ENCODE measurements around the gene SLC16A2. TPM values are rescaled to one million over a fixed set of nuclear protein-coding genes. Genes with fewer than 3 reads are reported as not detected.

The SLC16A2 gene
- polyA plus RNA-seq, 3 donors = not detected

DNA sequence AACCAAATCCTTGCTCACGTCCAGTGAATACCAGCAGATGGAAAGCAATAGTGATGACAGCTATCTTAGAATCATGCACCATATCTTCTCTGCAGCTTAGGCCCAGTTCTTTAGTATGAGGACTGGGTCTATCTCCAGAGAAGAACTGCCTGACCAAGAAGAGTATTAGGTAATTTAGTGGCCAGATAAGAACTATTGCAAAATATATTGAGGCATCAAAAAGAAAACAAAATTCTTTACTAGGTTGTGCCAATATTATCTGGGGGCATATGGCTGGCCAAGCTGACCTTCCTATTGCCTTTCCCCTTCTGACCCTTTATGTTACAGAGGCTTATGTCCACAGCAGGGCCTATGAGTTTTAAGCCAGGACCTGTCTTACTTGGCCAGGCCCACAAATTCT is 101.9 kb downstream of the SLC16A2 start:
- Histone ChIP-seq H3K9me3 (replicated peaks in 1 of 2; ENCODE audit: control insufficient read depth in 1 of 2, insufficient read depth in 1 of 2, low read length in 2 of 2) (no peaks in the 10 kb centered on the region), H3K27ac (ENCODE audit: low read depth in 1 of 2, low read length in 2 of 2) (no peak overlapping the region), H3K27me3 (ENCODE audit: control insufficient read depth in 2 of 2, insufficient read depth in 2 of 2, low read length in 2 of 2) (no peaks in the 10 kb centered on the region), H3K4me2 (replicated peaks; ENCODE audit: extremely low read depth, low read length, poor library complexity, severe bottlenecking) (no peak overlapping the region), H3K4me3 (replicated peaks in 1 of 3; ENCODE audit: low read depth in 2 of 3, low read length in 3 of 3) (no peak overlapping the region), H4K20me1 (ENCODE audit: insufficient read depth, low read length) (no peaks in the 10 kb centered on the region), H3K36me3 (replicated peaks in 1 of 2; ENCODE audit: control insufficient read depth in 1 of 2, insufficient read depth in 2 of 2, low read length in 2 of 2) (no peaks in the 10 kb centered on the region), H2AFZ (ENCODE audit: insufficient read depth, low read depth, low read length, poor library complexity, severe bottlenecking) (no peak overlapping the region), H3K4me1 (ENCODE audit: control insufficient read depth in 1 of 2, insufficient read depth in 2 of 2, low read length in 2 of 2) (no peaks in the 10 kb centered on the region), H3K9ac (ENCODE audit: insufficient read depth, low read length, poor library complexity, severe bottlenecking) (no peak overlapping the region), H3K79me2 (ENCODE audit: insufficient read depth, low read length) (no peaks in the 10 kb centered on the region)
- Mint-ChIP-seq H3K4me1 (no peaks in the 10 kb centered on the region), H3K9me3 (peaks cover 0 to 4% (median 0%) of the 10 kb centered on the region in 7 donors), H3K27ac (no peak overlapping the region), H3K36me3 (no peaks in the 10 kb centered on the region), H3K27me3 (ENCODE audit: low read depth in 3 of 3) (peaks cover 2 to 4% (median 2%) of the 10 kb centered on the region in 3 donors), H3K4me3 (no peak overlapping the region)
- no CpG with 5 or more reads among the region's 1 CpG for WGBS (ENCODE audit: insufficient coverage)
- intact Hi-C loops (cut with micrococcal nuclease) = no loop called here
- TF ChIP-seq, protein P1, sequence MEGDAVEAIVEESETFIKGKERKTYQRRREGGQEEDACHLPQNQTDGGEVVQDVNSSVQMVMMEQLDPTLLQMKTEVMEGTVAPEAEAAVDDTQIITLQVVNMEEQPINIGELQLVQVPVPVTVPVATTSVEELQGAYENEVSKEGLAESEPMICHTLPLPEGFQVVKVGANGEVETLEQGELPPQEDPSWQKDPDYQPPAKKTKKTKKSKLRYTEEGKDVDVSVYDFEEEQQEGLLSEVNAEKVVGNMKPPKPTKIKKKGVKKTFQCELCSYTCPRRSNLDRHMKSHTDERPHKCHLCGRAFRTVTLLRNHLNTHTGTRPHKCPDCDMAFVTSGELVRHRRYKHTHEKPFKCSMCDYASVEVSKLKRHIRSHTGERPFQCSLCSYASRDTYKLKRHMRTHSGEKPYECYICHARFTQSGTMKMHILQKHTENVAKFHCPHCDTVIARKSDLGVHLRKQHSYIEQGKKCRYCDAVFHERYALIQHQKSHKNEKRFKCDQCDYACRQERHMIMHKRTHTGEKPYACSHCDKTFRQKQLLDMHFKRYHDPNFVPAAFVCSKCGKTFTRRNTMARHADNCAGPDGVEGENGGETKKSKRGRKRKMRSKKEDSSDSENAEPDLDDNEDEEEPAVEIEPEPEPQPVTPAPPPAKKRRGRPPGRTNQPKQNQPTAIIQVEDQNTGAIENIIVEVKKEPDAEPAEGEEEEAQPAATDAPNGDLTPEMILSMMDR (IDR thresholded peaks at IDR 0.05) = no peak
- DNase-seq = no peak

DNA sequence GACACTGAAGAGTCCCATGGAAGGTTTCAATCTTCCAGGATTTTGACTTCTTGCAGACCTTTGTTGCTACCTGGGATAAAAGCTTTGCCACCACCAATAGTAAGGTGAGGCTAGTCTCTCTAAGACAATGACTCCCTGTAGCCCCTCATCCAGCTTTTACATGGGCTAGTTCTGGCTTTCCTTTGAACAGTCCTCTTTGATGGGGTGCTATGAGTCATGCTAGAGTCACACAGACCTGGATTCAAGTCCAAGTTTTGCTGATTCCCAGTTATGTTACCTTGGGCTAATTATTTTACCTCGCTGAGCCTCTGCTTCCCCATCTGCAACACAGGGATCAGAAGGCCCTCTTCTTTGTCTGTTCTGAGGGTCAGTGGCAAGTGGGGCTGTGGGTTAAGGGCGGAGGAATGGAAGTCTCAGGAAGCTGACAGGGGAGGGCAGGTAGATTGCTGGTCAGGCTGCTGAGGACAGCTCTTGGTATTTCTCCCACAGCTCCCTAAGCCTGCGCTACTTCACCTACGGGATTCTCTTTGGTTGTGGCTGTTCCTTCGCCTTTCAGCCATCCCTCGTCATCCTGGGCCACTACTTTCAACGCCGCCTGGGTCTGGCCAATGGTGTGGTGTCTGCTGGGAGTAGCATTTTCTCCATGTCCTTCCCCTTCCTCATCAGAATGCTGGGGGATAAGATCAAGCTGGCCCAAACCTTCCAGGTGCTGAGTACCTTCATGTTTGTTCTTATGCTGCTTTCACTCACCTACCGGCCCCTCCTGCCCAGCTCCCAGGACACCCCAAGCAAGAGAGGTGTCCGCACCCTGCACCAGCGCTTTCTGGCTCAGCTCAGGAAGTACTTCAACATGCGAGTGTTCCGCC is 102.8 kb downstream of the SLC16A2 start:
- Histone ChIP-seq H3K27ac (ENCODE audit: low read depth in 1 of 2, low read length in 2 of 2) (no peak overlapping the region), H3K4me2 (replicated peaks; ENCODE audit: extremely low read depth, low read length, poor library complexity, severe bottlenecking) (no peak overlapping the region), H3K4me3 (replicated peaks in 1 of 3; ENCODE audit: low read depth in 2 of 3, low read length in 3 of 3) (no peak overlapping the region), H3K4me1 (ENCODE audit: control insufficient read depth in 1 of 2, insufficient read depth in 2 of 2, low read length in 2 of 2) (no peaks in the 10 kb centered on the region), H3K27me3 (ENCODE audit: control insufficient read depth in 2 of 2, insufficient read depth in 2 of 2, low read length in 2 of 2) (no peaks in the 10 kb centered on the region), H2AFZ (ENCODE audit: insufficient read depth, low read depth, low read length, poor library complexity, severe bottlenecking) (no peak overlapping the region), H3K36me3 (replicated peaks in 1 of 2; ENCODE audit: control insufficient read depth in 1 of 2, insufficient read depth in 2 of 2, low read length in 2 of 2) (no peaks in the 10 kb centered on the region), H3K79me2 (ENCODE audit: insufficient read depth, low read length) (no peaks in the 10 kb centered on the region), H4K20me1 (ENCODE audit: insufficient read depth, low read length) (no peaks in the 10 kb centered on the region), H3K9me3 (replicated peaks in 1 of 2; ENCODE audit: control insufficient read depth in 1 of 2, insufficient read depth in 1 of 2, low read length in 2 of 2) (no peaks in the 10 kb centered on the region), H3K9ac (ENCODE audit: insufficient read depth, low read length, poor library complexity, severe bottlenecking) (no peak overlapping the region)
- Mint-ChIP-seq H3K4me3 (no peak overlapping the region), H3K27me3 (ENCODE audit: low read depth in 3 of 3) (peaks cover 0 to 4% (median 2%) of the 10 kb centered on the region in 3 donors), H3K4me1 (no peaks in the 10 kb centered on the region), H3K9me3 (peaks cover 0 to 4% (median 0%) of the 10 kb centered on the region in 7 donors), H3K36me3 (no peaks in the 10 kb centered on the region), H3K27ac (no peak overlapping the region)
- no peak for DNase-seq
- 96% methylated on average over 4 of the region's 13 CpGs for WGBS (ENCODE audit: insufficient coverage)
- TF ChIP-seq, protein P1 (IDR thresholded peaks at IDR 0.05) = no peak
- intact Hi-C loops (cut with micrococcal nuclease) = no loop called here

Data from CD14-positive monocyte (primary cell).